WERI-Rb-1 (cell line): ENCODE results near the gene CDCP1.

Experiments used
- DNase-seq: peaks from one replicate; pipeline ENCODE4 v3.0.0-alpha.2; 2020
- H3K27ac ChIP-seq: fragments of 250-450 bp; sonication (Bioruptor Pico); 2 replicates; pipeline ENCODE4 v1.5.1; 2020; ENCODE audit warnings: mild to moderate bottlenecking, moderate library complexity
- H3K27me3 ChIP-seq: fragments of 250-450 bp; sonication (Bioruptor Pico); 2 replicates; pipeline ENCODE4 v1.5.1; 2021; ENCODE audit warnings: mild to moderate bottlenecking, low read depth, moderate library complexity; ENCODE audit not compliant: insufficient read depth, severe bottlenecking
- H3K36me3 ChIP-seq: fragments of 250-450 bp; sonication (Bioruptor Pico); 2 replicates; pipeline ENCODE4 v1.5.1; 2020; ENCODE audit warnings: mild to moderate bottlenecking, moderate library complexity
- H3K4me3 ChIP-seq: 2 replicates; pipeline ENCODE4 v1.5.1; 2011; ENCODE audit warnings: low read depth, mild to moderate bottlenecking, control low read depth, low read length
- H3K9me3 ChIP-seq: fragments of 250-450 bp; sonication (Bioruptor Pico); 2 replicates; pipeline ENCODE4 v1.5.1; 2021; ENCODE audit warnings: mild to moderate bottlenecking, moderate library complexity; ENCODE audit not compliant: severe bottlenecking
- CTCF ChIP-seq: IDR thresholded peaks from 2 replicates; pipeline ENCODE4 v1.5.1; 2011; ENCODE audit warnings: low read depth, mild to moderate bottlenecking, control low read depth, inconsistent platforms, low read length

CDCP1 gene

GRCh38 chr3:45049807-45050206, 96.4 kb downstream of the CDCP1 start:
- no peak for TF ChIP-seq CTCF

GRCh38 chr3:45048244-45048643, 97.9 kb downstream of the CDCP1 start:
- Histone ChIP-seq H3K27me3 (no peaks in the 10 kb centered on the region), H3K9me3 (no peaks in the 10 kb centered on the region), H3K36me3 (no peaks in the 10 kb centered on the region), H3K27ac (no peak overlapping the region), H3K4me3 (no peak overlapping the region)
- TF ChIP-seq CTCF = no peak
- no peak for DNase-seq

More at GRCh38 chr3:45049807-45050206, 96.4 kb downstream of the CDCP1 start:
- Histone ChIP-seq H3K27me3 (no peaks in the 10 kb centered on the region), H3K9me3 (no peaks in the 10 kb centered on the region), H3K36me3 (no peaks in the 10 kb centered on the region), H3K4me3 (no peak overlapping the region), H3K27ac (no peak overlapping the region)
- no peak for DNase-seq

GRCh38 chr3:45043728-45044299, 102.4 kb downstream of the CDCP1 start:
- TF ChIP-seq CTCF = no peak
- DNase-seq = no peak
- H3K4me3 ChIP-seq = no peak overlapping the region
- no peaks in the 10 kb centered on the region for H3K27me3 ChIP-seq
- H3K36me3 ChIP-seq = no peaks in the 10 kb centered on the region
- H3K9me3 ChIP-seq = no peaks in the 10 kb centered on the region
- no peak overlapping the region for H3K27ac ChIP-seq

- no peaks in the 10 kb centered on the region for H3K27me3 ChIP-seq
- no peak for TF ChIP-seq CTCF
Measured at GRCh38 chr3:45042162-45042561, 104.0 kb downstream of the CDCP1 start.

GRCh38 chr3:45041666-45042065, 104.5 kb downstream of the CDCP1 start:
- H3K4me3 ChIP-seq = no peak overlapping the region
- TF ChIP-seq CTCF = no peak
- no peaks in the 10 kb centered on the region for H3K9me3 ChIP-seq
- DNase-seq = no peak
- no peaks in the 10 kb centered on the region for H3K36me3 ChIP-seq
- no peak overlapping the region for H3K27ac ChIP-seq
- H3K27me3 ChIP-seq = no peaks in the 10 kb centered on the region

More at GRCh38 chr3:45042162-45042561, 104.0 kb downstream of the CDCP1 start:
- no peaks in the 10 kb centered on the region for H3K9me3 ChIP-seq
- H3K4me3 ChIP-seq = no peak overlapping the region
- H3K36me3 ChIP-seq = no peaks in the 10 kb centered on the region
- no peak for DNase-seq
- H3K27ac ChIP-seq = no peak overlapping the region
